CD4-positive, alpha-beta T cell treated with Interleukin-1 beta for 1 hour (primary cell): Measurements from ENCODE around the gene GSTM2.

Source experiments
- DNase-seq, 2 donors: peaks; one replicate each; pipeline ENCODE4 v3.0.0-alpha.2; 2020 to 2022

The GSTM2 gene

GRCh38 chr1:109667452-109668122 is at the start of gene GSTM2:
Gene GSTM2 (plus strand): TSS chr1:109668057. CDS start chr1:109668116, 59 bp downstream.
- peak; percentile 74 to 78 for DNase-seq

GRCh38 chr1:109618661-109619575 is 48.9 kb upstream of the GSTM2 start:
- no peak for DNase-seq

GRCh38 chr1:109619576-109620400 is 48.1 kb upstream of the GSTM2 start, which contains the start of the genes AMPD2 and GNAT2:
Gene AMPD2 (plus strand): TSS chr1:109619837. CDS start chr1:109621176, 1,339 bp downstream.
Gene GNAT2 (minus strand): TSS chr1:109619616. CDS start chr1:109612870, 6,746 bp downstream.
- DNase-seq, result peak; percentile 87 to 88

- DNase-seq, result no peak
Observed at GRCh38 chr1:109620401-109620791, 47.5 kb upstream of the GSTM2 start.

- peak; percentile 97 for DNase-seq
Observed at GRCh38 chr1:109620841-109621286, 47.0 kb upstream of the GSTM2 start.

GRCh38 chr1:109621379-109622136 is 46.3 kb upstream of the GSTM2 start:
- no peak for DNase-seq

- DNase-seq, result no peak
Observed at GRCh38 chr1:109622137-109622892, 45.5 kb upstream of the GSTM2 start.

GRCh38 chr1:109622895-109623294 is 45.0 kb upstream of the GSTM2 start:
- DNase-seq, result no peak

GRCh38 chr1:109623601-109624161 is 44.2 kb upstream of the GSTM2 start:
- no peak for DNase-seq

- DNase-seq, result peak in 1 of 2 donors; percentile 32
Observed at GRCh38 chr1:109624201-109625010, 43.5 kb upstream of the GSTM2 start.

- no peak for DNase-seq
Observed at GRCh38 chr1:109625176-109625575, 42.7 kb upstream of the GSTM2 start.

GRCh38 chr1:109625601-109626560 is 42.0 kb upstream of the GSTM2 start:
- DNase-seq, result no peak

- DNase-seq, result no peak
Observed at GRCh38 chr1:109626682-109627408, 41.0 kb upstream of the GSTM2 start.

- no peak for DNase-seq
Observed at GRCh38 chr1:109627692-109628399, 40.0 kb upstream of the GSTM2 start.

GRCh38 chr1:109628540-109629321 is 39.1 kb upstream of the GSTM2 start:
- DNase-seq, result no peak

GRCh38 chr1:109629372-109630030 is 38.4 kb upstream of the GSTM2 start:
- no peak for DNase-seq
